GM21367 (cell line): ENCODE results near the gene RPUSD4.

Experiments
- ATAC-seq: cut with Tn5 transposase; IDR thresholded peaks from one replicate; pipeline ENCODE4 v1.9.1; 2021; ENCODE audit not compliant: unreplicated experiment

Gene RPUSD4

GRCh38 chr11:126212089-126212660, 725 bp upstream of the RPUSD4 start:
- ATAC-seq = no peak

GRCh38 chr11:126210871-126211235, 597 bp downstream of the RPUSD4 start:
- no peak for ATAC-seq

- ATAC-seq = no peak
Measured at GRCh38 chr11:126207896-126208295, 3.6 kb downstream of the RPUSD4 start.

GRCh38 chr11:126205359-126205758, 6.1 kb downstream of the RPUSD4 start:
- no peak for ATAC-seq

- no peak for ATAC-seq
Measured at GRCh38 chr11:126202646-126203359, 8.6 kb downstream of the RPUSD4 start.

- ATAC-seq = no peak
Measured at GRCh38 chr11:126198648-126199047, 12.8 kb downstream of the RPUSD4 start.

- no peak for ATAC-seq
Measured at GRCh38 chr11:126197277-126197939, 14.0 kb downstream of the RPUSD4 start.

- ATAC-seq = no peak
Measured at GRCh38 chr11:126195119-126195518, 16.3 kb downstream of the RPUSD4 start.

GRCh38 chr11:126194121-126194543, 17.3 kb downstream of the RPUSD4 start:
- ATAC-seq = no peak

GRCh38 chr11:126193038-126193478, 18.4 kb downstream of the RPUSD4 start:
- no peak for ATAC-seq

- ATAC-seq = no peak
Measured at GRCh38 chr11:126192361-126192760, 19.1 kb downstream of the RPUSD4 start.

GRCh38 chr11:126191379-126192073, 19.9 kb downstream of the RPUSD4 start:
- no peak for ATAC-seq

GRCh38 chr11:126190792-126191191, 20.7 kb downstream of the RPUSD4 start:
- no peak for ATAC-seq

- peak; percentile 54 for ATAC-seq
Measured at GRCh38 chr11:126189109-126189929, 22.1 kb downstream of the RPUSD4 start.

- ATAC-seq = peak; percentile 90
Measured at GRCh38 chr11:126188332-126189108, 22.9 kb downstream of the RPUSD4 start.

GRCh38 chr11:126186708-126187529, 24.5 kb downstream of the RPUSD4 start:
- ATAC-seq = no peak

- ATAC-seq = no peak
Measured at GRCh38 chr11:126186025-126186698, 25.3 kb downstream of the RPUSD4 start.

GRCh38 chr11:126185259-126186024, 26.0 kb downstream of the RPUSD4 start:
- ATAC-seq = no peak
